ENCODE data around the gene SLC37A1. TPM values are rescaled to one million over a fixed set of nuclear protein-coding genes. Genes with fewer than 3 reads are reported as not detected.

Gene SLC37A1
- total RNA-seq, 1 experiment from 2014 or later = 15.0 TPM

GRCh38 chr21:42584296-42584641 is 70.6 kb downstream of the SLC37A1 start (continued):
- TF ChIP-seq RAD21 (IDR thresholded peaks at IDR 0.05; ENCODE audit: low read depth) (no peak), EGR1 (IDR thresholded peaks at IDR 0.05; ENCODE audit: low read depth) (no peak), ZBTB33 (IDR thresholded peaks at IDR 0.05; ENCODE audit: extremely low read depth, insufficient replicate concordance, low read length) (no peak), SRF (IDR thresholded peaks at IDR 0.05; ENCODE audit: low read depth) (no peak)

DNA sequence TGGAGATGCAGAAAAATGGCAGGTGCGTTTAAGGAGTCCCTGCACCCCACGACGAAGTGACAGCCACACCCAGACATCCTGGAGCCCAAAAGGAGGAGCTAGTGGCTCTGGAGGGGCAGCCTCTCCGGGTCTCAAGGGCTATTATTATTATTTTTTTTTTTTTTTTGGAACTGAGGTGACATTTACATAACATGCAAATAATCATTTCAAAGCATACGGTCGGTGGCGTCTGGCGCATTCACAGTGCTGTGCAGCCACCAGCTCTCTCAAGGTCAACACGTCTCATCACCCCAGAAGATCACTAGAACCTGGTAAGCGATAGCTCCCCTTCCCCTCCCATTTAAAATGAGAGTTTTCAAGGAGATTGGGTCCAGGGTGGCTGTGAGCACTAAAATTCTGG is 72.2 kb downstream of the SLC37A1 start:
- H3K27me3 ChIP-seq (ENCODE audit: insufficient read depth, low read length) = no peaks in the 10 kb centered on the region
- ATAC-seq (no peak), DNase-seq (ENCODE audit: low read depth, low spot score) (no peak)
- RAD21 ChIA-PET (ENCODE audit: low non-redundant PET in 1 of 2, low total read pairs in 2 of 2, uncharacterized antibody in 2 of 2, unreplicated experiment in 2 of 2) = no interaction called here
- no peak overlapping the region for H2AFZ ChIP-seq (ENCODE audit: low read depth, low read length, poor library complexity, severe bottlenecking)
- BruUV-seq (replicated peaks) = no TSS peak
- no peaks in the 10 kb centered on the region for H4K20me1 ChIP-seq (ENCODE audit: insufficient read depth)
- no peak overlapping the region for H3K4me3 ChIP-seq (replicated peaks in 1 of 2; ENCODE audit: low read depth in 1 of 2, low read length in 2 of 2)
- intact Hi-C loops (cut with micrococcal nuclease) = no loop called here
- H3K79me2 ChIP-seq (ENCODE audit: insufficient read depth, low read length) = no peaks in the 10 kb centered on the region
- no peak overlapping the region for H3K9ac ChIP-seq (ENCODE audit: low read length)
- no peak overlapping the region for H3K4me2 ChIP-seq (ENCODE audit: low read length)
- H3K36me3 ChIP-seq (ENCODE audit: control insufficient read depth in 1 of 2, insufficient read depth in 2 of 2, low read length in 2 of 2) = no peaks in the 10 kb centered on the region
- H3K9me3 ChIP-seq (ENCODE audit: control insufficient read depth in 1 of 2, insufficient read depth in 1 of 2, low read depth in 1 of 2, low read length in 2 of 2) = no peaks in the 10 kb centered on the region
- TF ChIP-seq ATF3 (IDR thresholded peaks at IDR 0.05) = no peak
- no peak for TF ChIP-seq TCF7L2 (IDR thresholded peaks at IDR 0.05; ENCODE audit: borderline replicate concordance, extremely low read depth, insufficient read depth, insufficient read length)
- TF ChIP-seq REST (IDR thresholded peaks at IDR 0.05; ENCODE audit: low read depth) = no peak
- TF ChIP-seq POLR2A (IDR thresholded peaks at IDR 0.05; ENCODE audit: borderline replicate concordance, extremely low read depth, insufficient read depth, insufficient read length) = no peak
- TF ChIP-seq ELF1 (IDR thresholded peaks at IDR 0.05; ENCODE audit: borderline replicate concordance, low read depth) = no peak
- TF ChIP-seq ZNF274 (IDR thresholded peaks at IDR 0.05; ENCODE audit: low read depth, low read length) = no peak
- TF ChIP-seq EZH2phosphoT487 (IDR thresholded peaks at IDR 0.05; ENCODE audit: borderline replicate concordance) = no peak
- no peak for TF ChIP-seq EZH2 (IDR thresholded peaks at IDR 0.05)
- TF ChIP-seq, protein P1, sequence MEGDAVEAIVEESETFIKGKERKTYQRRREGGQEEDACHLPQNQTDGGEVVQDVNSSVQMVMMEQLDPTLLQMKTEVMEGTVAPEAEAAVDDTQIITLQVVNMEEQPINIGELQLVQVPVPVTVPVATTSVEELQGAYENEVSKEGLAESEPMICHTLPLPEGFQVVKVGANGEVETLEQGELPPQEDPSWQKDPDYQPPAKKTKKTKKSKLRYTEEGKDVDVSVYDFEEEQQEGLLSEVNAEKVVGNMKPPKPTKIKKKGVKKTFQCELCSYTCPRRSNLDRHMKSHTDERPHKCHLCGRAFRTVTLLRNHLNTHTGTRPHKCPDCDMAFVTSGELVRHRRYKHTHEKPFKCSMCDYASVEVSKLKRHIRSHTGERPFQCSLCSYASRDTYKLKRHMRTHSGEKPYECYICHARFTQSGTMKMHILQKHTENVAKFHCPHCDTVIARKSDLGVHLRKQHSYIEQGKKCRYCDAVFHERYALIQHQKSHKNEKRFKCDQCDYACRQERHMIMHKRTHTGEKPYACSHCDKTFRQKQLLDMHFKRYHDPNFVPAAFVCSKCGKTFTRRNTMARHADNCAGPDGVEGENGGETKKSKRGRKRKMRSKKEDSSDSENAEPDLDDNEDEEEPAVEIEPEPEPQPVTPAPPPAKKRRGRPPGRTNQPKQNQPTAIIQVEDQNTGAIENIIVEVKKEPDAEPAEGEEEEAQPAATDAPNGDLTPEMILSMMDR (IDR thresholded peaks at IDR 0.05 in 2 of 3, conservative IDR thresholded peaks at IDR 0.05 in 1 of 3; ENCODE audit: borderline replicate concordance in 1 of 3, insufficient read depth in 1 of 3, low read depth in 2 of 3, low read length in 2 of 3) = no peak
- no peak for TF ChIP-seq YY1 (IDR thresholded peaks at IDR 0.05; ENCODE audit: extremely low read depth, insufficient replicate concordance, low read depth, low read length)
- no peak for TF ChIP-seq RAD21 (IDR thresholded peaks at IDR 0.05; ENCODE audit: low read depth)
- TF ChIP-seq SIN3A (IDR thresholded peaks at IDR 0.05; ENCODE audit: low read depth) = no peak
- TF ChIP-seq CBX3 (IDR thresholded peaks at IDR 0.05; ENCODE audit: low read depth) = no peak
- no peaks in the 10 kb centered on the region for H3K9me2 ChIP-seq (ENCODE audit: insufficient read depth)
- H3K27ac ChIP-seq (ENCODE audit: low read depth, low read length) = no peak overlapping the region
- POLR2A ChIA-PET = no interaction called here
- CTCF ChIA-PET = no interaction called here
- no peaks in the 10 kb centered on the region for H3K4me1 ChIP-seq (ENCODE audit: control insufficient read depth in 1 of 2, insufficient read depth in 2 of 2, low read length in 2 of 2)

Data from HCT116 (cell line).